ENCODE data around the gene MAPKAP1. TPM values are rescaled to one million over a fixed set of nuclear protein-coding genes. Genes with fewer than 3 reads are reported as not detected.

MAPKAP1 gene
- polyA plus RNA-seq, 1 donor from 2014 or later: 57.5 TPM

GRCh38 chr9:125629446-125629845, 77.6 kb downstream of the MAPKAP1 start:
- Histone ChIP-seq H3K9me2 (ENCODE audit: insufficient read depth, low read length) (no peaks in the 10 kb centered on the region), H3K4me3 (ENCODE audit: low read length) (no peak overlapping the region), H3F3A (ENCODE audit: insufficient read depth, low read length, poor library complexity, severe bottlenecking) (no peaks in the 10 kb centered on the region), H3K9me3 (ENCODE audit: low read length) (no peaks in the 10 kb centered on the region), H3K27ac (ENCODE audit: low read length) (no peak overlapping the region), H2AFZ (ENCODE audit: low read depth, low read length) (no peak overlapping the region), H3K9ac (ENCODE audit: low read length) (no peak overlapping the region), H3K27me3 (ENCODE audit: insufficient read depth, low read depth, low read length) (no peaks in the 10 kb centered on the region), H3K36me3 (ENCODE audit: insufficient read depth, low read length) (no peaks in the 10 kb centered on the region), H3K79me2 (replicated peaks; ENCODE audit: insufficient read depth, low read length) (peaks cover 12% of the 10 kb centered on the region), H4K20me1 (ENCODE audit: insufficient read depth) (no peaks in the 10 kb centered on the region), H3K4me2 (ENCODE audit: low read length) (no peak overlapping the region)
- no peak for TF ChIP-seq MXI1 (conservative IDR thresholded peaks at IDR 0.05; ENCODE audit: poor library complexity, severe bottlenecking)
- no peak for TF ChIP-seq EP300 (conservative IDR thresholded peaks at IDR 0.05; ENCODE audit: poor library complexity, severe bottlenecking)
- TF ChIP-seq EZH2 (IDR thresholded peaks at IDR 0.05; ENCODE audit: borderline replicate concordance, insufficient read depth, low read length, poor library complexity, severe bottlenecking): no peak
- TF ChIP-seq REST (IDR thresholded peaks at IDR 0.05; ENCODE audit: borderline replicate concordance): no peak
- TF ChIP-seq CTCF (IDR thresholded peaks at IDR 0.05; ENCODE audit: poor library complexity, severe bottlenecking): no peak
- TF ChIP-seq SMC3 (conservative IDR thresholded peaks at IDR 0.05; ENCODE audit: poor library complexity): no peak
- TF ChIP-seq RAD21 (conservative IDR thresholded peaks at IDR 0.05): no peak
- no peak for TF ChIP-seq POLR2AphosphoS5 (IDR thresholded peaks at IDR 0.05)
- TF ChIP-seq TAF1 (IDR thresholded peaks at IDR 0.05; ENCODE audit: low read depth): no peak

GRCh38 chr9:125626187-125626586, 80.8 kb downstream of the MAPKAP1 start:
- Histone ChIP-seq H3K4me3 (ENCODE audit: low read length) (no peak overlapping the region), H3K9me2 (ENCODE audit: insufficient read depth, low read length) (no peaks in the 10 kb centered on the region), H2AFZ (ENCODE audit: low read depth, low read length) (no peak overlapping the region), H3K9me3 (ENCODE audit: low read length) (no peaks in the 10 kb centered on the region), H3K4me2 (ENCODE audit: low read length) (no peak overlapping the region), H3K27me3 (ENCODE audit: insufficient read depth, low read depth, low read length) (no peaks in the 10 kb centered on the region), H3K36me3 (ENCODE audit: insufficient read depth, low read length) (no peaks in the 10 kb centered on the region), H3F3A (ENCODE audit: insufficient read depth, low read length, poor library complexity, severe bottlenecking) (no peaks in the 10 kb centered on the region), H4K20me1 (ENCODE audit: insufficient read depth) (no peaks in the 10 kb centered on the region), H3K27ac (ENCODE audit: low read length) (no peak overlapping the region), H3K79me2 (replicated peaks; ENCODE audit: insufficient read depth, low read length) (peaks cover 12% of the 10 kb centered on the region), H3K9ac (ENCODE audit: low read length) (no peak overlapping the region)
- TF ChIP-seq CTCF (IDR thresholded peaks at IDR 0.05; ENCODE audit: poor library complexity, severe bottlenecking) (no peak), POLR2AphosphoS5 (IDR thresholded peaks at IDR 0.05) (no peak), RAD21 (conservative IDR thresholded peaks at IDR 0.05) (no peak), TAF1 (IDR thresholded peaks at IDR 0.05; ENCODE audit: low read depth) (no peak), SMC3 (conservative IDR thresholded peaks at IDR 0.05; ENCODE audit: poor library complexity) (no peak), MXI1 (conservative IDR thresholded peaks at IDR 0.05; ENCODE audit: poor library complexity, severe bottlenecking) (no peak)
